ENCODE results near the gene PDE4D.

DNA sequence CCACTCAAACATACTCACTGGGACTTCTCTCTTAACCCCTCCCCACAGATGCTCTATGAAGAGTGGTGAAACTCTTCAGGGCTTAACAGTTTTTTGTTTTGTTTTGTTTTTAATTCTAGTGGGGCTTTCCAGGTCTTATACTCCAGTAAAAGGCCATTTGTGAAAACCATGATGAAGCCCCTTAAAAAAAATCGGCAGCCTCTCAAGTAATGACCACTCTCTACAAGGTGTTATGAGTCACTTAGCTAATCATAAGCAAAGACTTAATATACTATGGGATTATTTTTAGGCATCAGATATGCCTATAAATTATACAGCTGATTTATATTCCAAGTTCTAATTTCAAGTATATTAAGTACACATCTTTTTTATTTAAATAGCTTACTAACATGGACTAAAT, 702.8 kb downstream of the PDE4D start:
- TF ChIP-seq, protein P1, sequence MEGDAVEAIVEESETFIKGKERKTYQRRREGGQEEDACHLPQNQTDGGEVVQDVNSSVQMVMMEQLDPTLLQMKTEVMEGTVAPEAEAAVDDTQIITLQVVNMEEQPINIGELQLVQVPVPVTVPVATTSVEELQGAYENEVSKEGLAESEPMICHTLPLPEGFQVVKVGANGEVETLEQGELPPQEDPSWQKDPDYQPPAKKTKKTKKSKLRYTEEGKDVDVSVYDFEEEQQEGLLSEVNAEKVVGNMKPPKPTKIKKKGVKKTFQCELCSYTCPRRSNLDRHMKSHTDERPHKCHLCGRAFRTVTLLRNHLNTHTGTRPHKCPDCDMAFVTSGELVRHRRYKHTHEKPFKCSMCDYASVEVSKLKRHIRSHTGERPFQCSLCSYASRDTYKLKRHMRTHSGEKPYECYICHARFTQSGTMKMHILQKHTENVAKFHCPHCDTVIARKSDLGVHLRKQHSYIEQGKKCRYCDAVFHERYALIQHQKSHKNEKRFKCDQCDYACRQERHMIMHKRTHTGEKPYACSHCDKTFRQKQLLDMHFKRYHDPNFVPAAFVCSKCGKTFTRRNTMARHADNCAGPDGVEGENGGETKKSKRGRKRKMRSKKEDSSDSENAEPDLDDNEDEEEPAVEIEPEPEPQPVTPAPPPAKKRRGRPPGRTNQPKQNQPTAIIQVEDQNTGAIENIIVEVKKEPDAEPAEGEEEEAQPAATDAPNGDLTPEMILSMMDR (IDR thresholded peaks at IDR 0.05), result no peak
- no peak for TF ChIP-seq POLR2A (IDR thresholded peaks at IDR 0.05)
